NT2/D1 (cell line): Measurements from ENCODE around the gene ZIK1.

Experiments used
- DNase-seq: peaks from one replicate; pipeline ENCODE4 v3.0.0-alpha.2; 2011; ENCODE audit warnings: low read depth, low spot score
- H3K27me3 ChIP-seq: 2 replicates; pipeline ENCODE4 v1.6.0; 2011; ENCODE audit warnings: mild to moderate bottlenecking; ENCODE audit not compliant: insufficient read length, insufficient read depth
- H3K36me3 ChIP-seq: 2 replicates; pipeline ENCODE4 v1.6.1; 2011; ENCODE audit warnings: mild to moderate bottlenecking, low read length, mixed read lengths; ENCODE audit not compliant: insufficient read depth, insufficient read length
- H3K4me1 ChIP-seq: 2 replicates; pipeline ENCODE4 v1.5.1; 2011; ENCODE audit not compliant: insufficient read depth, insufficient read length
- H3K4me3 ChIP-seq: 2 replicates; pipeline ENCODE4 v1.5.1; 2011; ENCODE audit warnings: low read depth; ENCODE audit not compliant: insufficient read length
- H3K9ac ChIP-seq: 2 replicates; pipeline ENCODE4 v1.6.0; 2011; ENCODE audit warnings: low read depth; ENCODE audit not compliant: insufficient read length
- H3K9me3 ChIP-seq: 2 replicates; pipeline ENCODE4 v1.5.1; 2011; ENCODE audit warnings: mild to moderate bottlenecking, low read length; ENCODE audit not compliant: insufficient read depth
- SUZ12 ChIP-seq: IDR thresholded peaks from 2 replicates; pipeline ENCODE4 v1.6.1; 2011; ENCODE audit not compliant: insufficient read length, insufficient read depth; ENCODE audit errors: extremely low read depth
- YY1 ChIP-seq: IDR thresholded peaks from 2 replicates; pipeline ENCODE4 v1.6.1; 2011; ENCODE audit not compliant: insufficient read length, insufficient read depth
- ZNF274 ChIP-seq: IDR thresholded peaks from 2 replicates; pipeline ENCODE4 v1.6.1; 2011; ENCODE audit warnings: mild to moderate bottlenecking, low read depth, low read length

Gene ZIK1

DNA sequence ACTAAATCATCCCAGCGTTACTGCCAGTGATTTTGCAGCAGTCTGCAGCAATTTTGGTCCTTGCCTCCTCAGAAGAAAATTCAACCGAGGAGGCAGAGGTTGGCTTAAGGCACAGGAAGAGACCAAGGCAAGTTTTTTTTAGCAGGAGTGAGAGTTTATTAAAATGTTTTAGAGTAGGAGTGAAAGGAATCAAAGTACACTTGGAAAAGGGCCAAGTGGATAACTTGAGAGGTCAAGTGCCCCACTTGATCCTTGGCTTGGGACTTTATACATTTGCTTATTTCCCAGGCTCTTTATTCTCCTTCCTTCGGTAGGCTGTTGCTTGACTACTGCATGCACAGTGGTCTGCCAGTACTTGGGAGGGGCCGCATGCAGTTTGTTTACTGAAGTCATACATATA lies 27.2 kb downstream of the ZIK1 start:
- Histone ChIP-seq H3K9me3 (peaks cover 15% of the 10 kb centered on the region), H3K36me3 (peaks cover 40% of the 10 kb centered on the region), H3K9ac (no peak overlapping the region), H3K27me3 (no peaks in the 10 kb centered on the region), H3K4me1 (no peaks in the 10 kb centered on the region), H3K4me3 (no peak overlapping the region)
- no peak for TF ChIP-seq ZNF274
- TF ChIP-seq SUZ12: no peak
- TF ChIP-seq YY1: no peak
- no peak for DNase-seq

DNA sequence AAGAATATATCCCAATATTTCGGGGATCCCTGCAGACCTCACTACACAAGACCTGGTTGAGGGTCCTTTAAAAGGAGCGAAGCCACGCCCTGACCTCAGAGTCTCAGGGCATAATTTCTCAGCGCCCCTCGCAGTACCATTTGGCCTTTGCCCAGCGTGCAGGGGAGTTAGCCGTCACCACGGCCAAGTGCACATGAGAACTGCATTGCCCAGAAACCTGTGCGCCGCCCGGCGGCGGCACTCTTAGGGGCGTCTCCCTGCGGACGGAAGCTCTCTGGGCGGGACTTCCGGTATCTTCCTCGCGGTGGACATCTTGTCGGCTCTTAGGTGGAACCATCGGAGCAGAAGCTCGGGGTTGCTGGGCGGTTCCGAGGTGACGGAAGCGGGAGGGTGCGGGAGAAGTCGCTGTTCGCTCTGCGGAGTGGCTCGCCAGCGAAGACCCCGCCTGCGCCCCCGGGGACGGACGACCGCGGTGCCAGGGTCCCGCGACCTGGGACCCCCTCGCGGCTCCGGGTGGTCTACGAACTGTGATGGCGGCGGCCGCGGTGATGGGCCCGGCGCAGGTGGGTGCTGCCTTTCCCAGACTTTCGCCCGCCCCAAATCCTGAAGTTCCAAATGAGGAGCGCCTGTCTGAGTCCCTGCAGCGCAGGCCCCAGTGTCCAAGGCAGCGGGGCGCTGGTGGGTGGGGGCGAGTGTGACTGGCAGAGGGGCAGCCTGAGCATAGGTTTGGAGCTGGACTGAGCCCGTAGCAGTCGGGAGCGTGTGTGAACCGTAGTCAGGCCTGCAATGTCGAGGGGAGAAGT lies 30.2 kb downstream of the ZIK1 start, which contains the start of gene ZNF134:
Gene ZNF134, plus strand, starts transcription at position 302 of the 803 bp plus-strand sequence. CDS start 5,227 bp downstream, outside the sequence.
- H3K9ac ChIP-seq: peak within 1 kb of the TSS; percentile 94
- H3K27me3 ChIP-seq: no peaks in the 10 kb centered on the region
- peak within 1 kb of the TSS; percentile 94 for H3K4me3 ChIP-seq
- peak; percentile 79 for DNase-seq
- peaks cover 45% of the 10 kb centered on the region for H3K36me3 ChIP-seq
- H3K4me1 ChIP-seq: no peaks in the 10 kb centered on the region
- TF ChIP-seq YY1 (peak; percentile 60), SUZ12 (no peak), ZNF274 (no peak)
- peaks cover 45% of the 10 kb centered on the region for H3K9me3 ChIP-seq

DNA sequence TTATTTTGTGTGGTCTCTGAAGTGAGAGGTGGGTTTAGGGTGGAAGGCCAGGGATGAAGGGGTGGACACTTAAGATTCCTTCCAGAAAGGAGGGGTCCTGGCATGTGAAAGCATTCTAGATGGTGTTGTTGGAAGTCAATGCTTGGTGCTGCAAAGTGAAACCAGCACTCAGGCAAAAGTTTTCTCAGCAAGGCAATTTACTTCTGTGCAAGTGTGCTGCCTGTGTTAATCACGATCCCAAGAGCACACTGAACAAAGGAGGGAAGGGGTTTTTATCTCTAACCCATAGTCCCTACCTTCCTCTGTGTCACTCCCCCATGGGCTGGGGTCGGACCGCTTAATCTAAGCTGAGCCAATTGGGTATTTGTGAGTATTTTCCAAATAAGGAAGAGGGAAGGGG lies 31.4 kb downstream of the ZIK1 start:
- Histone ChIP-seq H3K4me1 (no peaks in the 10 kb centered on the region), H3K4me3 (peak overlapping the region; percentile 94), H3K36me3 (peaks cover 57% of the 10 kb centered on the region), H3K9me3 (peaks cover 57% of the 10 kb centered on the region), H3K9ac (no peak overlapping the region), H3K27me3 (no peaks in the 10 kb centered on the region)
- no peak for DNase-seq
- no peak for TF ChIP-seq YY1

DNA sequence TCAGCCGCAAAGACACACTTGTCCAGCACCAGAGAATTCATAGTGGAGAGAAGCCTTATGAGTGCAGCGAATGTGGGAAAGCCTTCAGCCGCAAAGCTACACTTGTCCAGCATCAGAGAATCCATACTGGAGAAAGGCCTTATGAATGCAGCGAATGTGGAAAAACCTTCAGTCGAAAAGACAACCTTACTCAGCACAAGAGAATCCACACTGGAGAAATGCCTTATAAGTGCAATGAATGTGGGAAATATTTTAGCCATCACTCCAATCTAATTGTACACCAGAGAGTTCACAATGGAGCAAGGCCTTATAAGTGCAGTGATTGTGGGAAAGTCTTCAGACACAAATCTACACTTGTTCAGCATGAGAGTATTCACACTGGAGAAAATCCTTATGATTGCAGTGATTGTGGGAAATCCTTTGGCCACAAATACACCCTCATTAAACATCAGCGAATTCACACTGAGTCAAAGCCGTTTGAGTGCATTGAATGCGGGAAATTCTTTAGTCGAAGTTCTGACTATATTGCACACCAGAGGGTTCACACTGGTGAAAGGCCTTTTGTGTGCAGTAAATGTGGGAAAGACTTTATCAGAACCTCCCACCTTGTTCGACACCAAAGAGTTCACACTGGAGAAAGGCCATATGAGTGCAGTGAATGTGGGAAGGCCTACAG lies 36.9 kb downstream of the ZIK1 start:
- H3K4me3 ChIP-seq: no peak overlapping the region
- peaks cover 77% of the 10 kb centered on the region for H3K9me3 ChIP-seq
- no peak for DNase-seq
- H3K4me1 ChIP-seq: no peaks in the 10 kb centered on the region
- H3K36me3 ChIP-seq: peaks cover 88% of the 10 kb centered on the region
- no peaks in the 10 kb centered on the region for H3K27me3 ChIP-seq
- TF ChIP-seq YY1 (no peak), ZNF274 (peak; percentile 64)
- H3K9ac ChIP-seq: no peak overlapping the region

DNA sequence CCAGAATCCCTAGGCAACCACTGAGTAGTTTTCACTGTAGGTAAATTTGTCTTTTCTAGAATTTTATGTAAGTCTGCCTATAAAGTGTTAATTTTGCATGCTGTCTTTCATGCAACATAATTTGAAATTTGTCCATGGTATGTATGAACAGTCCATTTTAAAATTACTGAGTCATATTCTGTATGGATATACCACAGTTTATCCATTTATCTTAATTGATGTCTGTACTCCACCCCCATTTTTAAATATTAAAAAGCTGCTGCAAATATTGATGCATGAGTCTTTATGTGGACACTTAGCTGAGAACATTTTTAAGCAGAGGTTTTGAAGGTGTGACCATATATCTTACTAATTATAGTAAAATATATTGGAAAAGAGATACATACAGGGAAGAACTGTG lies 39.1 kb downstream of the ZIK1 start:
- H3K27me3 ChIP-seq: no peaks in the 10 kb centered on the region
- H3K4me3 ChIP-seq: no peak overlapping the region
- TF ChIP-seq YY1: no peak
- no peaks in the 10 kb centered on the region for H3K4me1 ChIP-seq
- no peak for DNase-seq
- peaks cover 55% of the 10 kb centered on the region for H3K9me3 ChIP-seq
- H3K36me3 ChIP-seq: peaks cover 65% of the 10 kb centered on the region
- no peak overlapping the region for H3K9ac ChIP-seq

DNA sequence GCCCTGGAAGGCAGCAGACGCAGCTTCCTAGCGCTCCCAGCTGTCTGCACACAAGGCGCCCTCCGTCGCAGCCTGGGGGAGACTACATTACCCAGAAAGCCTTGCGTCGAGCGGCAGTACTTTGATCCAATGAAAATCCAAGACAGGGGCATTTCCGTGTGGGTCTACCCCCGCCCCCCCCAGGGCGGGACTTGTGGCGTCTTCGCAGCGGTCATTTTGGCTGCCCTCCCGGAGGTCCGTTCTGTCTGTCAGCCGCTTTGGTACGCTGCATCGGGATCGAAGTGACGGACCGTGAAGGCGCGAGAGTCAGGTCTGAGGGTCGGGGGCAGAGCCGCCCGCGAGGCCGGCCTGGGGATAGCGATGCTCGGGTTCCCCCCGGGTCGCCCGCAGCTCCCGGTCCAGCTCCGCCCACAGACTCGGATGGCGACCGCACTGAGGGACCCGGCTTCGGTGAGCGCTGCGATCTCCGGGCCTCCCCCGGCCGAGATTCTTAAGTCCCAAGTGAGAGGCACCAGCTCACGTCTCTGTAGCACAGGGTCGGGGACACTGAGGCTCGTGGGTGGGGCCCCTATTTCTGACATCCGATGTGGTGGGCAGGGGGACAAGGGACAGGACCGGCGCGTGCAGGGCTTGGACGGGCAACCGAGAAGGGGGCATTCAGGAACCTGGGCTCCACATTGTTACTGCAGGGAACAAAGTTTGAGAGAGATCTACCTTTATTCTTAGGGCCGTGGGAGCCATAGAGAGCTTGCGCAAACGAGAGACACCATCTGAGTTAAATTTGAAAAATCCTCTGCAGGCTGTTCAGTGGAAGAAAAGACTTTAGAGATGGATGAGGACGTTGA lies 49.3 kb downstream of the ZIK1 start, which contains the start of gene ZNF211:
Gene ZNF211, plus strand, starts transcription at position 182 of the 845 bp plus-strand sequence. Its CDS starts 179 bp downstream, at position 361.
- peak; percentile 83 for DNase-seq
- H3K27me3 ChIP-seq: no peaks in the 10 kb centered on the region

DNA sequence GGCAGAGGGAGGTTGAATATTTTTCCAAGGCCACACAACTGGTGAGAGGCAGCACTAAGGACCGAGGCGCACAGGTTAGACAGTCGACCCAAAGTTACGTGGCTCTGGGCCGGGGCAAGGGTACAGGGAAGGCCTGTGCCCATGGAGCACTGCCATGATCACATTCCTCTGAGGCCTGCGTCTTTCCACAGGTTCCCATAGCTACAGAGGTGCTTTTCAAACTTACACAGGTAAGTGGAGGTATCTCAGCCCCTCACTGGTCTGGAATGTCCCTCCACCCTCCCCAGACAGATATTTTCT lies 49.8 kb downstream of the ZIK1 start:
- peak overlapping the region; percentile 85 for H3K9ac ChIP-seq
- H3K4me1 ChIP-seq: peaks cover 2% of the 10 kb centered on the region
- DNase-seq: no peak
- H3K36me3 ChIP-seq: peaks cover 27% of the 10 kb centered on the region
- TF ChIP-seq ZNF274: no peak
- no peak for TF ChIP-seq YY1
- no peak for TF ChIP-seq SUZ12
- H3K27me3 ChIP-seq: no peaks in the 10 kb centered on the region
- H3K9me3 ChIP-seq: peaks cover 22% of the 10 kb centered on the region
- peak overlapping the region; percentile 84 for H3K4me3 ChIP-seq

More for the DNA sequence above, 49.3 kb downstream of the ZIK1 start, which contains the start of gene ZNF211:
- peak within 1 kb of the TSS; percentile 85 for H3K9ac ChIP-seq
- peaks cover 2% of the 10 kb centered on the region for H3K4me1 ChIP-seq
- peaks cover 22% of the 10 kb centered on the region for H3K9me3 ChIP-seq
- H3K36me3 ChIP-seq: peaks cover 27% of the 10 kb centered on the region
- TF ChIP-seq YY1: no peak
- no peak for TF ChIP-seq SUZ12
- TF ChIP-seq ZNF274: no peak
- peak within 1 kb of the TSS; percentile 84 for H3K4me3 ChIP-seq
